Peyer's patch (tissue), 4 donors: ENCODE measurements around the gene ZFP1.

Experiments used
- CTCF ChIP-seq, 6 experiments: fragments of 450-650 bp in 4 of 6; fragments of 200-600 bp in 2 of 6; sonication (generic) in 1 of 6; IDR thresholded peaks; one replicate each; pipeline ENCODE4 v1.5.1; 2017 to 2019; ENCODE audit warnings: antibody characterized with exemption in 6 of 6, mild to moderate bottlenecking in 3 of 6, moderate library complexity in 1 of 6
- POLR2A ChIP-seq, 2 donors: fragments of 450-650 bp; IDR thresholded peaks; one replicate each; pipeline ENCODE4 v1.5.1; 2017; ENCODE audit warnings: antibody characterized with exemption in 2 of 2, mild to moderate bottlenecking in 2 of 2, moderate library complexity in 2 of 2

DNA sequence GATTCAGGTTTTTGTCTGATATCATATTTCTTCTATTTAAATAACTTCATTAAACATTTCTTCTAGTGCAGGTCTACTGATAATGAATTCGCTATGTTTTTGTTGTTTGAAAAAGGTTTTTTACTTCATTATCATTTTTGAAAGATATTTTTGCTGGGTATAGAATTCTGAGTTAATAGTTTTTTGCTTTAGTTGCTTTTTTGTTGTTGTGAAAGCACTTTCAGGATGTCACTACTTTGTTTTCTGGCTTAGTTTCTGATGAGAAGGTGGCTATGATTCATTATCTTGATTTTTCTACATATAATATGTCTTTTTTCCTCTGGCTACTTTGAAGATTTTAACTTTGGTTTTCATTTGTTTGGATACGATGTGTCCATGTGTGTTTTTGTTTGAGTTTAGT, 3.5 kb downstream of the ZFP1 start:
- TF ChIP-seq CTCF (IDR thresholded peaks at IDR 0.05) (no peak), POLR2A (IDR thresholded peaks at IDR 0.05) (no peak)
